HG02759 (cell line): ENCODE results near the gene MMAB.
A peak's percentile ranks its signal among the peaks of the same experiment; 100 is the strongest.
"Not testable (repeated sequence)": the region's sequence is repeated elsewhere in the genome, so short reads cannot be mapped to it uniquely, and the experiment has no call there.

ENCODE experiments used
- ATAC-seq: cut with Tn5 transposase; IDR thresholded peaks from one replicate; pipeline ENCODE4 v1.9.1; 2021; ENCODE audit warnings: mild to moderate bottlenecking, moderate library complexity; ENCODE audit not compliant: unreplicated experiment

The MMAB gene

DNA sequence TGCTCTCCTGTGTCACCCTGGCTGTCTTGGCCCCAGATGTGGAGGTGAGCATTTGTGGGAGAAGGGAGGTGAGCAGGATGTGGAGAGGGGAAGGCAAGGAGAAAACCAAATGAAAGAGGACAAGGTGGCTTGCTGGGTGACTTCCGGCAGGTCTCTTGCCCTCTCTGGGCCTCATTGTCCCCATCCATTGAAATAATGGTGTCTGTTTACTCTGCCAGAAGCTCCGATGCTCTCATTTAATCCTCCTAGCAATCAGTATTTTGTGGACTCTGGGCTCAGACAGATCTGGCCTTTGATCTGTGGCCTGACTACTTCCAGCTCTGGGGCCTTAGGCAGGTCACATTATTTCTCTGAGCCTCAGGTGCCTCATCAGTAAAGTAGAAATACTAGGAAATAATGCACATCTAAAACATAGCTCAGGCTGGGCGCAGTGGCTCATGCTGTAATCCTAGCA lies 30.9 kb upstream of the MMAB start:
- ATAC-seq = no peak

DNA sequence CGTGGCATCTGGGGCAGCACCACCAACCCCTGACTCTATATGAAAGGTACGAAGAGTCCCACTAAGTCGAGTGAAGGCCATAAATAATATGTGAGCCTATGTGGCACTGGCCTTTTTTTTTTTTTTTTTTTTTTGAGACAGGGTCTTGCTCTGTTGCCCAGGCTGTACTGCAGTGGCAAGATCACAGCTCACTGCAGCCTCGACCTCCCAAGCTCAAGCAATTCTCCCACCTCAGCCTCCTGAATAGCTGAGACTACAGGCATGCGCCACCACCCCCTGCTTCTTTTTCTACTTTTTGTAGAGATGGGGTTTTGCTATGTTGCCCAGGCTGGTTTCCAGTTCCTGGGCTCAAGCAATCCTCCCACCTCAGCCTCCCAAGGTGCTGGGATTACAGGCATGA lies 28.8 kb upstream of the MMAB start:
- ATAC-seq = not testable (repeated sequence)

DNA sequence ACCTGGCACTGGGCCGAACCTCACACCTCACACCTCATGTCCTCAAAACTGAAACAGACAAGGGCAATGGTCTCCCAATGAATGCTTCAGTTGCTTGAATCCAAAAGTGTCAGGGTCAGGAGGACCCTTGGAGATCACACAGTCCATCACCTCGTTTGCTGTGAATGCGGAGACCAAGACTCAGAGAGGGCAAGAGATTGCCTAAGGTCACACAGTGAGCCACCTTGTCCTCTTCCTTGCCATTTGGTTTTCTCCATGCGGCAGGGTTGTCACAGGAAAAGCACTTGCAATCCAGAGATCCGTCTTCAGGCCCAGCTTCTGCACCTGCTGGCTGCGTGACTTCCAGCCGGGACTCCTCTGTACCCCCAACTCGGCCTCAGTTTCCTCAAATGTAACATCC lies 28.3 kb upstream of the MMAB start:
- ATAC-seq = no peak

DNA sequence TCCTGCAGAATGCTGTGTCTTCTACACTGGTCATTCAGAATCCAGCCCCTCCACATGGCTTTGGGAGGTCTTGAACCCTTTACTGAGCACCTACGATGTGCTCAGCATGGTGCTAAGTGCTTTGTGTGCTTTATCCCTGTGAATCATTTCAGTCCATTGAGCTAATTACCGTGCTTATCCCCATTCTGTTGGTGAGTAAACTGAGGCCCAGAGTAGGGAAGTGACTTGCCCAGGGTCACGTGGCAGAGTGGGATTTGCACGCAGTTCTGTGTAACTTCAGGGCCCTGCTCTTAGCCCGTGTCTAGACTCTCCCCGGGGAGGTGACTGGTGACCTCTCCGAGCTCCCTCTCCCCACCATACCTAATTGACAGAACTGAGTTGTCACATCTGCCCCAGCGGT lies 27.7 kb upstream of the MMAB start:
- no peak for ATAC-seq

DNA sequence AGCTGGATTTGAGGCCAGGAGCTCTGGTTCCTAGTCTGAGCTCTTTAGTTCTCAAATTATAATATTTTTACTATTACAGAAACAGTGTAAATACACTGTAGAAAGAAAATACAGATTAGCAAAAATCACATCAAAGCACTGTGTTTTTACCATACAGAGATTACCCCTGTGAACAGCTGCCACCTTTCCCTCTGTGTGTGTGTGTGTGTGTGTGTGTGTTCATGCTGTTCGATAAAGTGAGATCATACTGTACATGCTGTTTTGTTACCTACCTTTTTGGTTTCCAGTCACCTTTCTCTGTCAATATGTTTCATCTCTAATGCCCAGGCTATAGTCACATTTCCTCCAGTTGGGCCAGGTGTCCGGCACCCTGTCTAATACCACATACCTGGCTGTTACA lies 27.2 kb upstream of the MMAB start:
- ATAC-seq = no peak

DNA sequence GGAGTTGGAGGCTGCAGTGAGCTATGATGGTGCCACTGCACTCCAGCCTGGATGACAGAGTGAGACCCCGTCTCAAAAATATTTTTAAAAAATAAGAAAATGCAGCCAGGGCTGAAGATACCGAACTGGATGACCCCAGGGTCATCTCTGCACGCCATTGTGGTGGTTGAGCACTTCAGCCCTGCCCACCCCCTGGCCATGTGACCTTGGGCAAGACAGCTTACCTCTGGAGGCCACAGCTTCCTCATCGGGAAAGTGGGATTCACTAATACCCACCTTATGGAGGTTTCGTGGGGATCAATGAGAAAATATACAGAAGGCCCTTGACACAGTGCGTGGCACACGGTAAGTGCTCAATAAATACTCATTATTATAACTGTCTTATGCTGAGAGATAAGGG lies 25.8 kb upstream of the MMAB start:
- ATAC-seq = no peak

DNA sequence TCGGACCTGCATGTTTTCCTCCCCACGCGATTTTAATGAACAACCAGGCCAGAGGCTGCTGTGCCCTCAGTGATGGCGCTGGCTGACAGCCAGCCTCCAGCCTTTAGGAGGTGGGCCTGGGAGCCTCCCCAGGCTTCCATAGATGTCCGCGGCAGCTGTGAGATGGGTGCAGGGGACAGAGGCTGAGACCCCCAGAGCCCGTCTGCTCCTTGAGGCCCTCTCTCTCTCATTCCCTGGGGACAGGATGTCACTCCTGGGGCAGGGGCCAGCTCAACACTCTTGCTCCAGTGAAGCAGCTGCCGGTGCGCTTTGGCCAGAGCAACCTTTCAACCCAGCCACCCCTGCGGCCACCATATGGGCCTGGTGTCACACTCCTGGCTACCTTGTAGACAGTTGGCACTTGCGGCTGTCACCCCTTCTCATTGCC lies 25.1 kb upstream of the MMAB start:
- no peak for ATAC-seq

DNA sequence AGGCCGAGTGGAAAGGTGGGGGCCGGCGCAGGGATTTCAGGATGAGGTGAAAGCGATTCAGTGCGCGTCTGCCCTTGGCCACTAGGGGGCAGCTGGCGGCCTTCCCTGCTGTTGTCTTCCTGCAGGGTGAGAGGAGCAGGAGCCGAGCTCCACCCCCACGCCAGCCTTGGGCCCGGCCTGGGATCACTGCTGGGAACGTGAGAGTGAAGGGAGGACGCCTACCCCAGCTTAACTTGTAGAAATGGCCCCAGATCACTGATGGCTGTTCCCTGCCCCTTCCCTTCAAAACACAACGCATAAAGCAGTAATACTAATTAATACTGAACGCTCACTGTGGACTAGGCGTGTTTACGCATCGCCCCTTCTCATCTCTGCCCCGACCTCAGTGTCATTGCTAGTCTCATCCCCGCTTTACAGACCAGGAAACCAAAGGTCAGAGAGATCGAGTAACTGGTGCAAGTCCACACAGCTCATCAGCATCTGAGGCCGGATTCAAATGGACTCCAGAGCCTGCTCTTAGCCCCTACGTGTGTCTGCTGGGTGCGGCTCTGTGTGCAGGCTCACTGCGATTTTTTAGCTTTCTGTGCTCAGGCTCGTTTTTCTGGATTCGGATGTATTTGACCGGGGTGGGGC lies 24.6 kb upstream of the MMAB start:
- peak; percentile 43 for ATAC-seq

DNA sequence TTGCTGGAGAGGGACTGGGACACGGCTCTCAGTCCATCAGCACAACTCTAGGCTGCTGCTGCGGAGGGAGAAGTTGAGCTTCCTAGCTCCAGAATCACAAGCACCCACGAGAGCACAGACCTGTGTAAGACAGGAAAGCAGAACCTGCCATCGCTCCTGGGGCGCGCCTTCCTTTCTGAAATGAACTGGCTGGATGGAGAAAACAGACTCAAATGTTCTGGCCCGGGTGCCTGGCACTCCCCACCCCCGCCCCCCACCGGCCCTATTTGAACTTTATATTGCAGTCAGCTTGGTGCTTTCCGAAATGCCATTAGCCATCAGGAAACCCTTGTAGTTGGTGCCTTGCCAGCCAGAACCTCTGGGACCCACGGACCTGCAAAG lies 24.1 kb upstream of the MMAB start:
- no peak for ATAC-seq

DNA sequence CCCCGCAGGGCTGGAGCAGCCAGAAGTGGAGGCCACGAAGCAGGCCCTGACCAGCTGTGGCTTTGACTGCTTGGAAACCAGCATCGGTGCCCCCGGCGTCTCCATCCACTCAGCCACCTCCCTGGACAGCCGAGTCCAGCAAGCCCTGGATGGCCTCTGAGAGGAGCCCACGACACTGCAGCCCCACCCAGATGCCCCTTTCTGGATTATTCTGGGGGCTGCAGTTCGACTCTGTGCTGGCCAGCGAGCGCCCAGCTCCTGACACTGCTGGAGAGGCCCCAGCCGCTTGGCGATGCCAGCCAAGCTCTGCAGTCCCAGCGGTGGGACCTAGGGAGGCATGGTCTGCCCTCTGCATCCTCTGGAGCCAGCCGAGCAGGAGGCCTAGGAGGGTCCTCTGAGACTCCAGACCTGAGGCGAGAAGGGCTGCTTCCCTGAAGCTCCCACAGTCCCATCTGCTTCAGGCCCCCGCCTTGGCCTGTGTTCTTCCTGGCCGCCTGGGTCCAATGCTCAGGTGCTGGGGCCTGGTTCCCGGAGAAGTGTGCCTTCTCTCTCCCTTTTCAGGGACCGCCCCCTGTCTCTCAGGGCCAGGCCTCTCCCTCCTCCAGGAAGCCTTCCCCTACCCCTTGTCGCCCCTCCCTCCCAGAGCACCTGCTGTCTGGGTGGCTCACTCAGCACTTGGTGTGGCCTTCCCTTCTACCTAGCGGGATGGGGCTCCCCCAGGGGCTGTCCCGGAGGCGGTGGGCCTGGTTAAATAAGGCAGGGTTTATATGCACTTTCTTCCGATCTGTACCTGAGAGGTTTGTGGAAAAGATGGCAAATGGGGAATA lies 23.3 kb upstream of the MMAB start:
- no peak for ATAC-seq

DNA sequence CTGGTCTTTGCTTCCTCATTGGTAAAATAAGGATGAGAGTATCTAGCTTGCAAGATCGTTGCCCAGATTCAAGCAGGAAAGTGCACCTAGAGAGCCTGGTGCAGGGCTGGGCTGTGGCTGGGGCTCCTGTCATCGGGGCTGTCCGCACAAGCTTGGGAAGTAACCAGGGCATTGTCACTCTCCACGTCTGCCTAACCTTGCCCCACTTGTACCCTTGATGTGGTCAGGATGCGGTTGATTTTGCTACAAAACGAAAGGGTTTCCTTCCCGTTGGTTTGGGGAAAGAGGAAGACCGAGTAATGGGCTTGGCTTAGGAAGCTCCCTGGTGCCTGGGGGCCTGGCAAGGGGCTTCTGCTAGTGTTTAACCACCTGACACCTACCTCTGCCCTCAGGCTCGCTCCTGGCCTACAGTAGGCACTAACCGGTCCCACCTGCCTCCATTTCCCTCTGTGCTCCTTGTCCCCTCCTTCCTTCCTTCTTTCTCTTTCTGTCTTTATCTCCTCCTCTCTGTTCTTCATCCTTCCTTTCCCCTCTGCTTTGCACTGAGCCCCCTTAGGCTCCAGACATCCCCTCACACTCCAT lies 22.1 kb upstream of the MMAB start:
- no peak for ATAC-seq

DNA sequence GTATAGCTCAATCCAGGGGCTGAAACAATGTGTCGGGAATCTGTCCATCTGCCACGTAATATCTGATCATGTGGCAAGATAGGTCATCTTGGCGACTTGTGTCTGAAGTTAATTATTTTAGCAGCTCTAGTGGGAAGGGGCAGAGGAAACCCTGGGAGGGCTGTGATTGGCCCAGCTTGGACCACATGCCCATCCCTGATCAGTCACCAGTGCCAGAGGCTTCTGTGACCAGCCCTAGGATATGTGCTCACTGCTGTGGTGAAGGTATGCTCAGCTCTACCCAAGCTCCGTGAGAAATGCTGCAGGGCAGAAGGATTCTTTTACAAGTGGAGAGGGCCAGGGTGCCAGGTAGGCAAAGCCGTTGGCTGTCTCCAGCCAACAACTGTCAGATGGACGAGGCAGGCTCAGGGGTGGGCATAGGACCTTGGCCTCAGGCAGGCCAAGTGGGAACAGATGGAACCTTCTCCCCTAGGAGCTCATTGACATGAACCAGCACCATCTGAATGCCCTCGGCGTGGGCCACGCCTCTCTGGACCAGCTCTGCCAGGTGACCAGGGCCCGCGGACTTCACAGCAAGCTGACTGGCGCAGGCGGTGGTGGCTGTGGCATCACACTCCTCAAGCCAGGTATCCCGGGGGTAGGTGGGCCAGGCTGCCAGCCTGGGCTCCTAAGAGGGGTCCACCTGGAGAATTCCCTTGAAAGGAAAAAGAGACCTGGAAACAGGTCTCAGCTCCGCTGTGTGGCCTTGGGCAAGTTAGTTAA lies 21.4 kb upstream of the MMAB start:
- no peak for ATAC-seq

DNA sequence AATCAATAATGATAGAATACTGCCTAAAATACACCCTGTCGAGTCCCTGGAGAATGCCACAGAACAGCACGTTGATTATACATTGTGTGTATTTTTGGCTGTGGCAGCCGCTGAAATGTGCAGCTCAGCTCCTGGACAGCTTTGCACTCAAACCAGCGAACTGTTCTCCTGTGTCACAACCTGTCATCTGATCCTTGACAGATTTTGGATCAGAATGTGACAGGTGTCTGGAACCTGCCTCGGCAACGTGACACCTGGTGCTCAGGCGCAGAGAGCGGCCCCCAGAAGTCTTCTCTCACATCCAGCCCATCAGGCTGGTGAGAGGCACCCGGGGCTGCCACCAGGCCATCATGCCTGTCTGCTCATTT lies 19.6 kb upstream of the MMAB start:
- no peak for ATAC-seq

DNA sequence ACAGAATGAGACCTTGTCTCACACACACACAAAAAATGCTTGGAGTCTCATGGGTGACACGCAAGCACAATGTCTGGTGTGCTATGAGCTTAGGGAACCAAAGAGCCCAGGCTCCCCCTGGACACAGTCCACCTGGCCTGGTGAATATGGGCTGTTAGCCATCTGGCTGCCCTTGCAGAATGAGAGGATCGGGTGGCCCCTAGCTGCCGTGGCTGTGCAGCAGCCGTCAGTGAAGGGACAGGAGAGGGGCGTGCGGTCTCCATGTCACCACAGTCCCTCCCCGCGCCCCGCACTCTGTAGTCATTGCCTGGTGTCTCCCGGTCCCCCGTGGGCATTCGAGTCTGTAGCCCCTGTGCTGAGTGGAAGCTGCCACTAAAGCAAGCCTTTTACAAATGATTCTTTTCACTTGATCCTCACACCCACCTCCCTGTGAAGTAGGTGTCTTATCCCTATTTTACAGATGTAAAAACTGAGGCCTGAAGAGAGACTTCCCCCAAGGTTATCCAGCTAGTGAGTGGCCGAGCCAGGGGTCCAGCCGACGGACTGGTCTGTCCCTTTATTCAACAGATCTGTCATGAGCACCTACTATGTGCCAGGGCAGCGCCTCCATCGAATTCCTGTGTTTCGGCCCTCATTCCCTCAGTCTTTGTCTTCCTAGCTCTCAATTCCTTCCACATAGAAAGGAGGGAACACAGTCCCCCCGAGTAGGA lies 19.0 kb upstream of the MMAB start:
- ATAC-seq = no peak

DNA sequence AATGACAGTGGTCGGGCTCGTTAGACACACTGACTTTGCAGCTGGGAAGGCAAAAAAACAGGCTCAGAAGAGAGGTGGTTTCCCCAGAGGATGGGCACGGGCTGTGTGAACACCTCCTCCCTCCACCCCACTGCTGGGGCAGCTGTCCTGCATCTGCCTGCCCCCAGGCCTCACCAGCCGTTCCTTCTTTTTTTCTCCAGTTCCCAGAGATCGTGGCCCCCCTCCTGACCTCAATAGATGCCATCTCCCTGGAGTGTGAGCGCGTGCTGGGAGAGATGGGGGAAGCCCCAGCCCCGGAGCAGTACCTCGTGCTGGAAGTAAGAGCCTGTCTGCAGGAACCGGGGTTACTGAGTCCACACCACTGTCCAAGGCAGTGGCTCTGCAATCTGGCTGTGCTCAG lies 17.7 kb upstream of the MMAB start:
- ATAC-seq = no peak

DNA sequence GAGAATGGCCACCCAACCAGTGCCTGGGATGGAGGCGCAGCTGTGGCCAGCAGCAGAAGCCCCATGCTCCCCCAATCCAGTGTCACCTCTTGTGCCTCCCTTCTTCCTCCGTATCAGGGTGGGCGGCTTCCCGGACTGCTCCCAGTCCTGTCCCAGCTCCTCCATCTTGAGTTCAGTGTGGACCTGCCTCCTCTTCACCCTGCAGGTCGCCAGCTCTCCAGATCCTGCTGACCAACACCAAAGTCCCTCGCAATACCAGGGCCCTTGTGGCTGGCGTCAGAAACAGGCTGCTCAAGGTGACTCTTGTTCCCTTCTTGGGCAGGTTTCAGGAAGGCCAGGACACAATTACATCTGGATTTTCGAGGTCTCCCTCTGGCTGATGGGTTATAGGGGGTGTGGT lies 17.3 kb upstream of the MMAB start:
- no peak for ATAC-seq

DNA sequence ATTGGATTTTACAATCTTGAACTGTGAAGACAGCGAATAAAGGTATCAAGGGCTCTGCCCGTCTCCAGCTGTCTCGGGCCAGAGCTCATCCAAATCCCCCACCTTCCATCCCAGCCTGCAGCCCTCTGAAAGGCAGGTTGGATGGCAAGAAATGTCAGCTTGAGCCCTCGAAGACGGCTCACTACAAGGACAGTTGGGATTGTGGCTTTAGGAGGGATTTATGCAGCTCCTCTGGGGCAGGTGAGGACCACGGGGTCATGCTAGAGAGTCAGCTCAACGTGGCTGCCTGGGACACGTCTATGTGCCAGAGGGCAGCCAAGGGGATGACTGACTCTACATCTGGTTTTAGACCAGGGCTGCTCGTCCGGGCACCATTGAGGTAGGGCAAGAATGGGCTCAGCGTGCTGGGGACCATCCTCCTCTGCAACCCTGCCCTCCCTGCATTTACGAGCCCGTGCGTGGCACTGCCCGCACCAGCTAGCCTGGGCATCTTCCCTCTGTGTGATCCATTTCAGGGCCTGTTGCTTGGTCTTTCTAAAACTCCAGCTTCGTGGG lies 16.5 kb upstream of the MMAB start:
- no peak for ATAC-seq

DNA sequence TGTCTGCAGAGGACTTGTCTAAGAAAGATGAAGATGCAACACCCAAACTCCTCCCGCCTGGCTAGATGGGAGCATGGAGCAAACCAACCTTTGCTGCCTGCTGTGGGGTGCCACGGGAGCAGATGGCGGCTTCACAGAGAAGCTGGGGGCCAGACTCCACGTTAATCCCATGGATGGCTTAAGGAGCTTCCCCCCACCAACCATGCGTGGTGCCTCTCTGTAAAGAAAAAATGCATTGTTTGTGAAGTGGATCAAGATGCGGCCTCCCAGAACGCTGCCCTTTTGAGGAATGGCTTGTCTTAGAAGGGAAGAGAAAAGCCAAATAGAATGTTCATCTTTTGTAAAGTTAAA lies 15.9 kb upstream of the MMAB start:
- ATAC-seq = no peak

DNA sequence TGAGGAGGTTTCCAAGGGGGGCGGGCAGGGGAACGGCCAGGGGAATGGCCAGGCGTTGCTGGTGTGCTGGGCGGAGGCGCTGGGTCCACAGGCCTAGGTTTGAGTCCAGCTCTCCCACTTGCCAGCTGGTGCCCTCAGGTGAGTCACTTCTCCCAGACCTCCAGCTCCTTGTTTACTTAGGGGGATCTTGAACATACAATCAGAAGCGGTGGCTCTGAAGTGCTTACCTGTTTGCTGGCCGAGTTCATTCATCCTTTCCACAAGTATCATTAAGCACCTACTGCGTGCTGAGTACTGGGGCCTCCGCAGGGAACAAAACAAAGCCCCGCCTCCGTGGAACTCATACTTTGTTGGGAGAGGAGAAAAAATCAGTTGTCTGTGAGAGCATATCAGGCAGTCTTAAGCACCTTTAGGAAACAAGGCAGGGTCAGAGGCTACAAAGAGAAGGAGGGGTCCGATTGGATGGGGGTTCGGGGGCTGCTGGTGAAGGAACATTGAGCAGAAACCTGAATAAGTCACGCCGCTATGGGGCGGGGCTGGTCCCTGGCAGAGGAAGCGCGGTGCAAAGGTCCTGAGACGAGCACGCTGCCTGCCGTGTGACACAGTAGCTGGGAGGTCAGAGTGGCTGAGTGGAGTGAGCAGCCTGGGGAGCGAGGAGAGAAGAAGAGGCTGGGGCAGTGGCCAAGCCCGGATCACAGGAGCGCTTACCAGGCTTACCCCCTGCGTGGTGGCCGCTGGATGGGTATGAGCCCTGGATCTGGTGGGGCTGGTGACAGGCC lies 15.3 kb upstream of the MMAB start:
- ATAC-seq = no peak

DNA sequence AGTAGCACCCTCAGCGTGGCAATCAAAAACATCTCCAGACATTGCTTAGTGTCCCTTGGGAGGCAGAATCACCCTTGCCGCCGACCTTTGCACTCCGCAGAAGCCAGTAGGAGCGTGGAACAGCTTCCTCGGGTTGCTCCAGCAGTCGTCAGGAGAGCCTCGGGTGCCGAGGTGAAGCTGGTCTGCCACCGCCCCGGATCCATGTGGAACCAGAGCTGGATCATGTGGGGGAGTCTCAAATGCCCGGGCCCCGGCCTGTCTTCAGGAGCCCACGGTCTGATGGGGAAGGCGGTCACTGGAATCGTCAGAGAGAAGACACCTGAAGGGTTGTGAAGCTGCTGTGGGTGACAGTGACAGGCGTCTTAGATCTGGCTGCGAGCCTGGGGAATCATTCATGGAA lies 14.6 kb upstream of the MMAB start:
- no peak for ATAC-seq
